GM12878 (cell line): Measurements from ENCODE around the gene COL5A1. TPM values are rescaled to one million over a fixed set of nuclear protein-coding genes. Genes with fewer than 3 reads are reported as not detected.

Experiments
- ATAC-seq: fragments of 200-7000 bp; cut with Tn5 transposase; 3 replicates; pipeline ENCODE4 v1.9.1; 2020; ENCODE audit warnings: mild to moderate bottlenecking, moderate library complexity
- BruUV-seq: library from RNA; stranded (reverse); fragments of 400-500 nt; replicated peaks from 2 replicates; lab custom pipeline; 2021; lab: Mats Ljungman, UMichigan
- CTCF ChIA-PET: fragments of 300-600 bp; sonication (Branson Sonifier 250); formaldehyde crosslinking; extraction: SDS; loops from one replicate; lab custom pipeline; 2021; ENCODE audit warnings: inconsistent platforms; lab: Yijun Ruan, JAX
- POLR2A ChIA-PET: fragments of 350-600 bp; formaldehyde crosslinking; extraction: SDS; loops from one replicate; lab custom pipeline; 2021; ENCODE audit warnings: inconsistent platforms; lab: Charles Lee
- RAD21 ChIA-PET: fragments of 300-600 bp; sonication (Branson Sonifier 250); formaldehyde crosslinking; loops from one replicate; lab custom pipeline; 2023; ENCODE audit warnings: antibody characterized with exemption; ENCODE audit not compliant: unreplicated experiment; lab: Charles Lee
- SMC1A ChIA-PET: fragments of 300-600 bp; sonication (Branson Sonifier 250); formaldehyde crosslinking; loops from one replicate; lab custom pipeline; 2023; ENCODE audit not compliant: unreplicated experiment, uncharacterized antibody; lab: Charles Lee
- DNase-seq: peaks from one replicate; pipeline ENCODE4 v3.0.0-alpha.2; 2011; ENCODE audit warnings: low read depth, low spot score
- FAIRE-seq: peaks from 3 replicates; lab custom pipeline; 2011; peaks lifted over from hg19 to GRCh38; lab: Jason Lieb, UNC
- H2AFZ ChIP-seq: 2 replicates; pipeline ENCODE4 v1.6.0; 2011; ENCODE audit warnings: low read depth, low read length, control low read depth; ENCODE audit not compliant: control insufficient read depth
- H3K27ac ChIP-seq: 2 replicates; pipeline ENCODE4 v1.5.1; 2011; ENCODE audit warnings: control low read depth; ENCODE audit not compliant: control insufficient read depth, insufficient read depth
- H3K27me3 ChIP-seq, 2 experiments: replicated peaks in 1 of 2; 2 replicates each; pipeline versions ENCODE4 v1.6.0 to v1.6.1; 2011; ENCODE audit warnings: low read length in 1 of 2; ENCODE audit not compliant: control insufficient read depth in 2 of 2, insufficient read depth in 2 of 2
- H3K36me3 ChIP-seq, 2 experiments: 2 replicates each; pipeline ENCODE4 v1.5.1; 2011; ENCODE audit warnings: low read length in 1 of 2; ENCODE audit not compliant: control insufficient read depth in 2 of 2, insufficient read depth in 2 of 2
- H3K4me1 ChIP-seq: 2 replicates; pipeline ENCODE4 v1.6.1; 2011; ENCODE audit warnings: mild to moderate bottlenecking, low read length, moderate library complexity, mixed read lengths; ENCODE audit not compliant: control insufficient read depth, insufficient read depth
- H3K4me2 ChIP-seq: 2 replicates; pipeline ENCODE4 v1.6.0; 2011; ENCODE audit warnings: control low read depth; ENCODE audit not compliant: control insufficient read depth, insufficient read depth
- H3K4me3 ChIP-seq: fragments of 200-600 bp; sonication (generic); 2 replicates; pipeline ENCODE4 v1.5.1; 2016
- H3K79me2 ChIP-seq: 2 replicates; pipeline ENCODE4 v1.6.0; 2011; ENCODE audit warnings: low read length; ENCODE audit not compliant: control insufficient read depth, insufficient read depth
- H3K9ac ChIP-seq: 2 replicates; pipeline ENCODE4 v1.8.0; 2011; ENCODE audit warnings: low read length, control low read depth, mixed read lengths; ENCODE audit not compliant: control insufficient read depth, insufficient read depth
- H3K9me3 ChIP-seq: replicated peaks from 3 replicates; pipeline ENCODE4 v1.5.1; 2011; ENCODE audit warnings: mild to moderate bottlenecking, low read length; ENCODE audit not compliant: control insufficient read depth, insufficient read depth
- H4K20me1 ChIP-seq: 2 replicates; pipeline ENCODE4 v1.6.0; 2011; ENCODE audit not compliant: control insufficient read depth, insufficient read depth
- HSF1 ChIP-seq: fragments of 150-350 bp; IDR thresholded peaks from 2 replicates; pipeline ENCODE4 v1.6.1; 2014; ENCODE audit warnings: mild to moderate bottlenecking, low read depth, low read length
- IRF5 ChIP-seq: fragments of 450-650 bp; IDR thresholded peaks from 2 replicates; pipeline ENCODE4 v1.6.1; 2017; ENCODE audit warnings: borderline replicate concordance
- SPI1 ChIP-seq: IDR thresholded peaks from 2 replicates; pipeline ENCODE4 v1.6.1; 2011; ENCODE audit warnings: low read depth, mild to moderate bottlenecking, low read length, moderate library complexity, borderline replicate concordance; ENCODE audit not compliant: insufficient read depth
- WGBS: methylation state at CpG from one replicate; pipeline ENCODE4 v1.1.6; 2016; ENCODE audit warnings: low lambda C conversion rate; ENCODE audit not compliant: insufficient replicate concordance, insufficient coverage; ENCODE audit errors: missing lambda C conversion rate; 5-methylcytosine and 5-hydroxymethylcytosine counted together
- in situ Hi-C: fragments of 300-500 bp; cut with MboI; formaldehyde crosslinking; loops from 9 replicates; pipeline ENCODE4 v1.14.3; 2018; ENCODE audit warnings: mixed read lengths
- intact Hi-C: fragments of 100-400 bp; cut with micrococcal nuclease; formaldehyde crosslinking; loops from one replicate; pipeline ENCODE4 v1.14.2; 2022; ENCODE audit not compliant: unreplicated experiment
- polyA plus RNA-seq, 11 experiments: library from polyadenylated mRNA; depleted of rRNA in 4 of 11; unstranded in 6 of 11; stranded (reverse) in 5 of 11; fragments of >200 nt; fragmentation: Nextera tagmentation in 4 of 11; fragmentation: Illumina TruSeq in 1 of 11; extraction: Ambion mirVana in 4 of 11; extraction: Trizol in 1 of 11; gene quantifications; 1 replicate in 1 of 11; 2 replicates in 10 of 11; pipeline versions ENCODE4 v1.2.1 to v1.2.3, GENCODE V29; 2011 to 2016; ENCODE audit warnings: inconsistent platforms in 2 of 11, missing spikeins in 2 of 11, low read depth in 1 of 11
- total RNA-seq, 4 experiments: library from RNA; depleted of rRNA in 3 of 4; stranded (reverse); fragments of >200 nt in 3 of 4; fragmentation: Illumina TruSeq in 1 of 4; extraction: Trizol in 1 of 4; gene quantifications; 2 replicates each; pipeline versions ENCODE4 v1.2.1 to v1.2.3, GENCODE V29; 2013 to 2021
- TF ChIP-seq, protein P1 (sequence below): fragments of 450-650 bp; IDR thresholded peaks from 2 replicates; pipeline ENCODE4 v1.6.1; 2018; ENCODE audit warnings: mild to moderate bottlenecking, low read depth, moderate library complexity; ENCODE audit not compliant: partially characterized antibody
- TF ChIP-seq, protein P2 (sequence below): fragments of 450-650 bp; IDR thresholded peaks from 2 replicates; pipeline ENCODE4 v1.6.1; 2017; ENCODE audit warnings: low read depth, mild to moderate bottlenecking, moderate library complexity
- TF ChIP-seq, protein P3 (sequence below): fragments of 450-650 bp; conservative IDR thresholded peaks from 2 replicates; pipeline ENCODE4 v1.6.1; 2017; ENCODE audit warnings: mild to moderate bottlenecking, moderate library complexity
- TF ChIP-seq, protein P4 (sequence below): fragments of 450-650 bp; IDR thresholded peaks from 2 replicates; pipeline ENCODE4 v1.6.1; 2016; ENCODE audit warnings: mild to moderate bottlenecking, moderate library complexity, borderline replicate concordance

Gene COL5A1
- total and polyA plus RNA-seq, 10 of the 15 experiments (the other 5 are each of a cell fraction or from before 2014, with no cell fraction given), result under 0.01 to 0.15 (median 0.13) TPM; not detected in 4

DNA sequence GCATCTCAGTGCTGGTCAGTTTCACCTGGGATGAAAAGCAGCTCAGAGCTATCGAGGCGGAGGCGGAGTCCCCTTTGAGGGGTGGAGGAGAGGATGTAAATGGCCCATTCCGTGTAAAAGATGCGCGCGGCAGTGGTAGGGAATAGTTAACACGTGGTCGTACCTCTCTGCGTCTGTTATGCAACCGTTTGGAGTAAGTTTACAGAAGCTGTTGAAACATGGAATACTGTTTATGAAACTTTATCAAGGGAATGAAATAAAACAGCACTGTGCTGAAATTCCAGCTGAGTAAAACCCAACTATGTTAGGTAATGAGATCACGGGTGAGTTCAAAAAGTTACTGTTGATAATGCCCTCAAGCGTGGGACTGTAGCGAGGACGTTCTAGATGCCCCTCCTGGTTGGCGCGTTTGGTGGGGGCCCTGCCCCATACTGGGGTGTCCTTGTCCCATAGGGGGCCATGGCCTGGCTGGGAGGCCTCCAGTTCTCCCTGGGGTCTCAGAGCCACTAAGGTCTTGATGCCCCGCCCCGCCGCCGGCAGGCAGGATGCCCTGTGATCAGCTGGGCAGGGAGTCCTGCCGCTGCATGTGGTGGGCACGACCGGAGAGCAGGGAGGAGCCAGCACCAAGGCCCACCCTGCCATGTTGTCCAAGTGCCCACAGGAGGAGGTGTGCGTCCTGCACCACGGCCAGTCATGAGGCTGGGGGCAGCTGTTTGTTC, 90.9 kb downstream of the COL5A1 start:
- no peaks in the 10 kb centered on the region for H4K20me1 ChIP-seq
- ChIA-PET SMC1A (no interaction called here), RAD21 (no interaction called here), POLR2A (no interaction called here), CTCF (interaction anchor here (1.5 kb wide), 1 partner anchor 250 kb away, joined by 3 read pairs; no protein-coding TSS in a partner anchor)
- no peaks in the 10 kb centered on the region for H3K9me3 ChIP-seq
- no TSS peak for BruUV-seq
- H3K79me2 ChIP-seq, result no peaks in the 10 kb centered on the region
- H2AFZ ChIP-seq, result no peak overlapping the region
- ATAC-seq, result no peak
- H3K27me3 ChIP-seq, result no peaks in the 10 kb centered on the region
- no peak overlapping the region for H3K4me2 ChIP-seq
- H3K36me3 ChIP-seq, result no peaks in the 10 kb centered on the region
- no peak for DNase-seq
- peak; percentile 7 for FAIRE-seq
- intact Hi-C loops, result no loop called here
- WGBS, result 54% methylated on average over 26 of the region's 26 CpGs
- no peaks in the 10 kb centered on the region for H3K4me1 ChIP-seq
- in situ Hi-C loops, result no loop called here
- H3K4me3 ChIP-seq, result no peak overlapping the region
- no peak overlapping the region for H3K9ac ChIP-seq
- H3K27ac ChIP-seq, result no peak overlapping the region
- TF ChIP-seq IRF5, result no peak
- TF ChIP-seq HSF1, result no peak
- TF ChIP-seq, protein P1, sequence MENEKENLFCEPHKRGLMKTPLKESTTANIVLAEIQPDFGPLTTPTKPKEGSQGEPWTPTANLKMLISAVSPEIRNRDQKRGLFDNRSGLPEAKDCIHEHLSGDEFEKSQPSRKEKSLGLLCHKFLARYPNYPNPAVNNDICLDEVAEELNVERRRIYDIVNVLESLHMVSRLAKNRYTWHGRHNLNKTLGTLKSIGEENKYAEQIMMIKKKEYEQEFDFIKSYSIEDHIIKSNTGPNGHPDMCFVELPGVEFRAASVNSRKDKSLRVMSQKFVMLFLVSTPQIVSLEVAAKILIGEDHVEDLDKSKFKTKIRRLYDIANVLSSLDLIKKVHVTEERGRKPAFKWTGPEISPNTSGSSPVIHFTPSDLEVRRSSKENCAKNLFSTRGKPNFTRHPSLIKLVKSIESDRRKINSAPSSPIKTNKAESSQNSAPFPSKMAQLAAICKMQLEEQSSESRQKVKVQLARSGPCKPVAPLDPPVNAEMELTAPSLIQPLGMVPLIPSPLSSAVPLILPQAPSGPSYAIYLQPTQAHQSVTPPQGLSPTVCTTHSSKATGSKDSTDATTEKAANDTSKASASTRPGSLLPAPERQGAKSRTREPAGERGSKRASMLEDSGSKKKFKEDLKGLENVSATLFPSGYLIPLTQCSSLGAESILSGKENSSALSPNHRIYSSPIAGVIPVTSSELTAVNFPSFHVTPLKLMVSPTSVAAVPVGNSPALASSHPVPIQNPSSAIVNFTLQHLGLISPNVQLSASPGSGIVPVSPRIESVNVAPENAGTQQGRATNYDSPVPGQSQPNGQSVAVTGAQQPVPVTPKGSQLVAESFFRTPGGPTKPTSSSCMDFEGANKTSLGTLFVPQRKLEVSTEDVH, result no peak
- TF ChIP-seq, protein P2, sequence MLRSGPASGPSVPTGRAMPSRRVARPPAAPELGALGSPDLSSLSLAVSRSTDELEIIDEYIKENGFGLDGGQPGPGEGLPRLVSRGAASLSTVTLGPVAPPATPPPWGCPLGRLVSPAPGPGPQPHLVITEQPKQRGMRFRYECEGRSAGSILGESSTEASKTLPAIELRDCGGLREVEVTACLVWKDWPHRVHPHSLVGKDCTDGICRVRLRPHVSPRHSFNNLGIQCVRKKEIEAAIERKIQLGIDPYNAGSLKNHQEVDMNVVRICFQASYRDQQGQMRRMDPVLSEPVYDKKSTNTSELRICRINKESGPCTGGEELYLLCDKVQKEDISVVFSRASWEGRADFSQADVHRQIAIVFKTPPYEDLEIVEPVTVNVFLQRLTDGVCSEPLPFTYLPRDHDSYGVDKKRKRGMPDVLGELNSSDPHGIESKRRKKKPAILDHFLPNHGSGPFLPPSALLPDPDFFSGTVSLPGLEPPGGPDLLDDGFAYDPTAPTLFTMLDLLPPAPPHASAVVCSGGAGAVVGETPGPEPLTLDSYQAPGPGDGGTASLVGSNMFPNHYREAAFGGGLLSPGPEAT, result no peak
- TF ChIP-seq SPI1, result no peak
- TF ChIP-seq, protein P3, sequence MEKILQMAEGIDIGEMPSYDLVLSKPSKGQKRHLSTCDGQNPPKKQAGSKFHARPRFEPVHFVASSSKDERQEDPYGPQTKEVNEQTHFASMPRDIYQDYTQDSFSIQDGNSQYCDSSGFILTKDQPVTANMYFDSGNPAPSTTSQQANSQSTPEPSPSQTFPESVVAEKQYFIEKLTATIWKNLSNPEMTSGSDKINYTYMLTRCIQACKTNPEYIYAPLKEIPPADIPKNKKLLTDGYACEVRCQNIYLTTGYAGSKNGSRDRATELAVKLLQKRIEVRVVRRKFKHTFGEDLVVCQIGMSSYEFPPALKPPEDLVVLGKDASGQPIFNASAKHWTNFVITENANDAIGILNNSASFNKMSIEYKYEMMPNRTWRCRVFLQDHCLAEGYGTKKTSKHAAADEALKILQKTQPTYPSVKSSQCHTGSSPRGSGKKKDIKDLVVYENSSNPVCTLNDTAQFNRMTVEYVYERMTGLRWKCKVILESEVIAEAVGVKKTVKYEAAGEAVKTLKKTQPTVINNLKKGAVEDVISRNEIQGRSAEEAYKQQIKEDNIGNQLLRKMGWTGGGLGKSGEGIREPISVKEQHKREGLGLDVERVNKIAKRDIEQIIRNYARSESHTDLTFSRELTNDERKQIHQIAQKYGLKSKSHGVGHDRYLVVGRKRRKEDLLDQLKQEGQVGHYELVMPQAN, result no peak
- TF ChIP-seq, protein P4, sequence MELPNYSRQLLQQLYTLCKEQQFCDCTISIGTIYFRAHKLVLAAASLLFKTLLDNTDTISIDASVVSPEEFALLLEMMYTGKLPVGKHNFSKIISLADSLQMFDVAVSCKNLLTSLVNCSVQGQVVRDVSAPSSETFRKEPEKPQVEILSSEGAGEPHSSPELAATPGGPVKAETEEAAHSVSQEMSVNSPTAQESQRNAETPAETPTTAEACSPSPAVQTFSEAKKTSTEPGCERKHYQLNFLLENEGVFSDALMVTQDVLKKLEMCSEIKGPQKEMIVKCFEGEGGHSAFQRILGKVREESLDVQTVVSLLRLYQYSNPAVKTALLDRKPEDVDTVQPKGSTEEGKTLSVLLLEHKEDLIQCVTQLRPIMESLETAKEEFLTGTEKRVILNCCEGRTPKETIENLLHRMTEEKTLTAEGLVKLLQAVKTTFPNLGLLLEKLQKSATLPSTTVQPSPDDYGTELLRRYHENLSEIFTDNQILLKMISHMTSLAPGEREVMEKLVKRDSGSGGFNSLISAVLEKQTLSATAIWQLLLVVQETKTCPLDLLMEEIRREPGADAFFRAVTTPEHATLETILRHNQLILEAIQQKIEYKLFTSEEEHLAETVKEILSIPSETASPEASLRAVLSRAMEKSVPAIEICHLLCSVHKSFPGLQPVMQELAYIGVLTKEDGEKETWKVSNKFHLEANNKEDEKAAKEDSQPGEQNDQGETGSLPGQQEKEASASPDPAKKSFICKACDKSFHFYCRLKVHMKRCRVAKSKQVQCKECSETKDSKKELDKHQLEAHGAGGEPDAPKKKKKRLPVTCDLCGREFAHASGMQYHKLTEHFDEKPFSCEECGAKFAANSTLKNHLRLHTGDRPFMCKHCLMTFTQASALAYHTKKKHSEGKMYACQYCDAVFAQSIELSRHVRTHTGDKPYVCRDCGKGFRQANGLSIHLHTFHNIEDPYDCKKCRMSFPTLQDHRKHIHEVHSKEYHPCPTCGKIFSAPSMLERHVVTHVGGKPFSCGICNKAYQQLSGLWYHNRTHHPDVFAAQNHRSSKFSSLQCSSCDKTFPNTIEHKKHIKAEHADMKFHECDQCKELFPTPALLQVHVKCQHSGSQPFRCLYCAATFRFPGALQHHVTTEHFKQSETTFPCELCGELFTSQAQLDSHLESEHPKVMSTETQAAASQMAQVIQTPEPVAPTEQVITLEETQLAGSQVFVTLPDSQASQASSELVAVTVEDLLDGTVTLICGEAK, result no peak
